ENCODE results near the gene SRGAP2B.
"Not testable (repeated sequence)": the region's sequence is repeated elsewhere in the genome, so short reads cannot be mapped to it uniquely, and the experiment has no call there.

DNA sequence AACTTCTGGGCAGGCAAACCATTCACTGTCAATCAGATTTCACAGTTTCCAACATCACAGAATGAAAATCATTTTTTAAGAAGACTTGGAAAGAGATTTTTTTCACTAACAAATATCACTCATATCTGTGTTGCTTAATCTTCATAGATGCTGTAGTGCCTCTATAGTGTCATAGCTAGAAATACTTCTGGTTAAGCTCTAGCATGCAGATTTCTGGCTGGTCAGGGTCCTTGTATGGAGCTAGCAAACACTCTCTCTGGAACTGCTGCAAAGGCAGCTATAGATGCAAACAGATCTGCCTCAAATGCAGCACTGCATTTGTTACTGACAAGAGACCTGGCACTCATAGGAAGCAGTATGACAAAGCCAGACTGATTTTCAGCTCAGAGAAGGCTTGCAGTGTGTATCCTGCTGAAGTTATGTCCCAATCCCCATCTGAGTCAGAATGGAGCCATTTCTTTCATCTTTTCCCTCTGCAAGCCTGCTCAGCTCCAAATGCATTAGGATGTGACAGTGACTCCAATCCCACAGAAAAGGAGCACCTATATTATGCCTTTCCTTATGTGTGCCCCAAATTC is 99.2 kb downstream of the SRGAP2B start:
- TF ChIP-seq, protein P1, sequence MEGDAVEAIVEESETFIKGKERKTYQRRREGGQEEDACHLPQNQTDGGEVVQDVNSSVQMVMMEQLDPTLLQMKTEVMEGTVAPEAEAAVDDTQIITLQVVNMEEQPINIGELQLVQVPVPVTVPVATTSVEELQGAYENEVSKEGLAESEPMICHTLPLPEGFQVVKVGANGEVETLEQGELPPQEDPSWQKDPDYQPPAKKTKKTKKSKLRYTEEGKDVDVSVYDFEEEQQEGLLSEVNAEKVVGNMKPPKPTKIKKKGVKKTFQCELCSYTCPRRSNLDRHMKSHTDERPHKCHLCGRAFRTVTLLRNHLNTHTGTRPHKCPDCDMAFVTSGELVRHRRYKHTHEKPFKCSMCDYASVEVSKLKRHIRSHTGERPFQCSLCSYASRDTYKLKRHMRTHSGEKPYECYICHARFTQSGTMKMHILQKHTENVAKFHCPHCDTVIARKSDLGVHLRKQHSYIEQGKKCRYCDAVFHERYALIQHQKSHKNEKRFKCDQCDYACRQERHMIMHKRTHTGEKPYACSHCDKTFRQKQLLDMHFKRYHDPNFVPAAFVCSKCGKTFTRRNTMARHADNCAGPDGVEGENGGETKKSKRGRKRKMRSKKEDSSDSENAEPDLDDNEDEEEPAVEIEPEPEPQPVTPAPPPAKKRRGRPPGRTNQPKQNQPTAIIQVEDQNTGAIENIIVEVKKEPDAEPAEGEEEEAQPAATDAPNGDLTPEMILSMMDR (IDR thresholded peaks at IDR 0.05), result not testable (repeated sequence)
- TF ChIP-seq POLR2AphosphoS5, POLR2A, EP300 (IDR thresholded peaks at IDR 0.05): not testable (repeated sequence)
